NCI-H82 treated with DMSO at 0.1 percent for 48 hours (cell line): ENCODE measurements around the gene PTGER1.
A peak's percentile ranks its signal among the peaks of the same experiment; 100 is the strongest.
"Not testable (repeated sequence)": the region's sequence is repeated elsewhere in the genome, so short reads cannot be mapped to it uniquely, and the experiment has no call there.

Experiments used
- DNase-seq: peaks from one replicate; lab custom pipeline; 2025; ENCODE audit not compliant: unreplicated experiment; lab: John Stamatoyannopoulos, UW

PTGER1 gene

GRCh38 chr19:14475251-14476073 lies at the start of gene PTGER1:
TSS of gene PTGER1 (minus strand) at chr19:14475354. CDS start at chr19:14474320, 1,034 bp downstream.
- peak; percentile 57 for DNase-seq

- no peak for DNase-seq
Measured at GRCh38 chr19:14520543-14520942, 45.4 kb upstream of the PTGER1 start.

GRCh38 chr19:14519860-14520407 lies 44.8 kb upstream of the PTGER1 start:
- DNase-seq, result no peak

GRCh38 chr19:14519245-14519859 lies 44.2 kb upstream of the PTGER1 start:
- no peak for DNase-seq

- DNase-seq, result no peak
Measured at GRCh38 chr19:14517840-14518505, 42.8 kb upstream of the PTGER1 start, which contains the start of gene DNAJB1. TSS of gene DNAJB1 (minus strand) at chr19:14518397. CDS start at chr19:14518349, 48 bp downstream.

- no peak for DNase-seq
Measured at GRCh38 chr19:14517446-14517839, 42.3 kb upstream of the PTGER1 start.

GRCh38 chr19:14516746-14517438 lies 41.7 kb upstream of the PTGER1 start:
- no peak for DNase-seq

- no peak for DNase-seq
Measured at GRCh38 chr19:14516048-14516534, 40.9 kb upstream of the PTGER1 start.

- no peak for DNase-seq
Measured at GRCh38 chr19:14515501-14516047, 40.4 kb upstream of the PTGER1 start.

GRCh38 chr19:14514215-14514863 lies 39.2 kb upstream of the PTGER1 start:
- DNase-seq, result no peak

- no peak for DNase-seq
Measured at GRCh38 chr19:14512406-14512961, 37.3 kb upstream of the PTGER1 start.

GRCh38 chr19:14511229-14511593 lies 36.1 kb upstream of the PTGER1 start:
- peak; percentile 28 for DNase-seq

- DNase-seq, result no peak
Measured at GRCh38 chr19:14510311-14511228, 35.4 kb upstream of the PTGER1 start.

GRCh38 chr19:14507704-14508542 lies 32.8 kb upstream of the PTGER1 start:
- no peak for DNase-seq

- DNase-seq, result peak; percentile 19
Measured at GRCh38 chr19:14505488-14506239, 30.5 kb upstream of the PTGER1 start.

- DNase-seq, result not testable (repeated sequence)
Measured at GRCh38 chr19:14504575-14504974, 29.4 kb upstream of the PTGER1 start.

- no peak for DNase-seq
Measured at GRCh38 chr19:14503285-14503684, 28.1 kb upstream of the PTGER1 start.
